CD4-positive, alpha-beta memory T cell (primary cell): Measurements from ENCODE around the gene MS4A2. TPM values are rescaled to one million over a fixed set of nuclear protein-coding genes. Genes with fewer than 3 reads are reported as not detected.
"Not testable (repeated sequence)": the region's sequence is repeated elsewhere in the genome, so short reads cannot be mapped to it uniquely, and the experiment has no call there.

Experiments
- CTCF ChIA-PET: fragments of 350-600 bp; sonication (Branson Sonifier 250); formaldehyde crosslinking; loops from one replicate; lab custom pipeline; 2021; ENCODE audit warnings: inconsistent platforms; ENCODE audit not compliant: partially characterized antibody; lab: Charles Lee
- POLR2A ChIA-PET: fragments of 350-600 bp; sonication (Branson Sonifier 250); formaldehyde crosslinking; loops from one replicate; lab custom pipeline; 2021; ENCODE audit not compliant: partially characterized antibody; lab: Charles Lee
- DNase-seq, 5 donors: peaks; one replicate each; pipeline versions ENCODE4 v3.0.0 to v3.0.0-alpha.2; 2020 to 2022; ENCODE audit warnings: mixed read lengths in 1 of 5
- H3K27ac ChIP-seq: one replicate; pipeline ENCODE4 v1.7.0; 2013; ENCODE audit warnings: low read depth, low read length
- H3K27me3 ChIP-seq: 2 replicates; pipeline ENCODE4 v1.7.0; 2013; ENCODE audit warnings: mild to moderate bottlenecking, low read length, moderate library complexity; ENCODE audit not compliant: insufficient read depth
- H3K36me3 ChIP-seq: 2 replicates; pipeline ENCODE4 v1.7.0; 2013; ENCODE audit warnings: mild to moderate bottlenecking, low read length, moderate library complexity; ENCODE audit not compliant: insufficient read depth
- H3K4me1 ChIP-seq: 2 replicates; pipeline ENCODE4 v1.7.0; 2013; ENCODE audit warnings: mild to moderate bottlenecking, low read length, moderate library complexity; ENCODE audit not compliant: insufficient read depth
- H3K4me3 ChIP-seq, 2 donors: one replicate each; pipeline ENCODE4 v1.7.0; 2013; ENCODE audit warnings: low read length in 2 of 2, mild to moderate bottlenecking in 1 of 2
- H3K9me3 ChIP-seq, 2 donors: one replicate each; pipeline ENCODE4 v1.7.0; 2013; ENCODE audit warnings: low read length in 2 of 2, control low read depth in 1 of 2; ENCODE audit not compliant: control insufficient read depth in 1 of 2
- H3K27ac Mint-ChIP-seq, 7 donors: one replicate each; pipeline ENCODE4 v1.8.0; 2020 to 2021; ENCODE audit warnings: mixed read lengths in 7 of 7, mild to moderate bottlenecking in 6 of 7, inconsistent platforms in 3 of 7, moderate library complexity in 3 of 7
- H3K27me3 Mint-ChIP-seq, 2 donors: one replicate each; pipeline ENCODE4 v1.8.0; 2020 to 2021; ENCODE audit warnings: mixed read lengths in 2 of 2
- H3K36me3 Mint-ChIP-seq, 2 donors: one replicate each; pipeline ENCODE4 v1.8.0; 2020 to 2021; ENCODE audit warnings: mixed read lengths in 2 of 2, inconsistent platforms in 1 of 2, mild to moderate bottlenecking in 1 of 2
- H3K4me1 Mint-ChIP-seq, 4 donors: one replicate each; pipeline ENCODE4 v1.8.0; 2020 to 2021; ENCODE audit warnings: mixed read lengths in 4 of 4, mild to moderate bottlenecking in 1 of 4
- H3K4me3 Mint-ChIP-seq, 8 donors: one replicate each; pipeline ENCODE4 v1.8.0; 2020 to 2021; ENCODE audit warnings: mixed read lengths in 8 of 8, mild to moderate bottlenecking in 7 of 8, moderate library complexity in 6 of 8, inconsistent platforms in 3 of 8
- H3K9me3 Mint-ChIP-seq, 8 donors: one replicate each; pipeline ENCODE4 v1.8.0; 2020 to 2021; ENCODE audit warnings: mixed read lengths in 8 of 8, mild to moderate bottlenecking in 5 of 8, inconsistent platforms in 3 of 8, moderate library complexity in 1 of 8
- intact Hi-C: fragments of 100-400 bp; cut with micrococcal nuclease; formaldehyde crosslinking; loops from one replicate; pipeline ENCODE4 v1.15.1; 2023
- polyA plus RNA-seq, 2 donors: library from polyadenylated mRNA; unstranded; fragments of 300-500 nt; fragmentation: Illumina TruSeq; gene quantifications; one replicate each; pipeline ENCODE4 v1.2.3, GENCODE V29; 2021
- total RNA-seq, 2 experiments: library from RNA; stranded (reverse); gene quantifications; one replicate each; pipeline ENCODE4 v1.2.3, GENCODE V29; 2021

Gene MS4A2
- total and polyA plus RNA-seq, 4 experiments from 2014 or later = not detected

GRCh38 chr11:60064111-60064510 lies 24.4 kb upstream of the MS4A2 start:
- Histone ChIP-seq H3K27ac (no peak overlapping the region), H3K4me3 (no peak overlapping the region), H3K36me3 (no peaks in the 10 kb centered on the region), H3K4me1 (no peaks in the 10 kb centered on the region), H3K27me3 (no peaks in the 10 kb centered on the region), H3K9me3 (no peaks in the 10 kb centered on the region)
- ChIA-PET POLR2A (no interaction called here), CTCF (no interaction called here)
- DNase-seq = no peak
- intact Hi-C loops = no loop called here
- Mint-ChIP-seq H3K36me3 (no peaks in the 10 kb centered on the region), H3K27me3 (peaks cover 3 to 5% of the 10 kb centered on the region in 2 donors), H3K4me1 (no peaks in the 10 kb centered on the region), H3K4me3 (no peak overlapping the region), H3K9me3 (peaks cover 0 to 3% (median 0%) of the 10 kb centered on the region in 8 donors), H3K27ac (no peak overlapping the region)

- H3K27ac ChIP-seq = no peak overlapping the region
- H3K4me3 ChIP-seq = no peak overlapping the region
- no peaks in the 10 kb centered on the region for H3K36me3 ChIP-seq
- ChIA-PET CTCF (no interaction called here), POLR2A (no interaction called here)
- no peak for DNase-seq
- Mint-ChIP-seq H3K27ac (no peak overlapping the region), H3K4me1 (no peaks in the 10 kb centered on the region), H3K36me3 (no peaks in the 10 kb centered on the region), H3K4me3 (no peak overlapping the region), H3K27me3 (peaks cover 2 to 6% of the 10 kb centered on the region in 2 donors), H3K9me3 (no peaks in the 10 kb centered on the region)
- no peaks in the 10 kb centered on the region for H3K27me3 ChIP-seq
- no peaks in the 10 kb centered on the region for H3K9me3 ChIP-seq
- intact Hi-C loops = no loop called here
- no peaks in the 10 kb centered on the region for H3K4me1 ChIP-seq
Observed at GRCh38 chr11:60065801-60066200, 22.7 kb upstream of the MS4A2 start.

- no peaks in the 10 kb centered on the region for H3K36me3 Mint-ChIP-seq
- H3K27ac Mint-ChIP-seq = no peak overlapping the region
- H3K4me3 ChIP-seq = no peak overlapping the region
- intact Hi-C loops = no loop called here
- POLR2A ChIA-PET = no interaction called here
- no peaks in the 10 kb centered on the region for H3K4me1 ChIP-seq
- DNase-seq = no peak
- CTCF ChIA-PET = no interaction called here
- peaks cover 0 to 7% of the 10 kb centered on the region in 2 donors for H3K27me3 Mint-ChIP-seq
- H3K27ac ChIP-seq = no peak overlapping the region
- H3K4me3 Mint-ChIP-seq = no peak overlapping the region
- H3K4me1 Mint-ChIP-seq = no peaks in the 10 kb centered on the region
- H3K9me3 ChIP-seq = no peaks in the 10 kb centered on the region
- H3K9me3 Mint-ChIP-seq = peaks cover 0 to 5% (median 1%) of the 10 kb centered on the region in 8 donors
- no peaks in the 10 kb centered on the region for H3K36me3 ChIP-seq
- H3K27me3 ChIP-seq = no peaks in the 10 kb centered on the region
Observed at GRCh38 chr11:60069450-60069849, 19.0 kb upstream of the MS4A2 start.

DNA sequence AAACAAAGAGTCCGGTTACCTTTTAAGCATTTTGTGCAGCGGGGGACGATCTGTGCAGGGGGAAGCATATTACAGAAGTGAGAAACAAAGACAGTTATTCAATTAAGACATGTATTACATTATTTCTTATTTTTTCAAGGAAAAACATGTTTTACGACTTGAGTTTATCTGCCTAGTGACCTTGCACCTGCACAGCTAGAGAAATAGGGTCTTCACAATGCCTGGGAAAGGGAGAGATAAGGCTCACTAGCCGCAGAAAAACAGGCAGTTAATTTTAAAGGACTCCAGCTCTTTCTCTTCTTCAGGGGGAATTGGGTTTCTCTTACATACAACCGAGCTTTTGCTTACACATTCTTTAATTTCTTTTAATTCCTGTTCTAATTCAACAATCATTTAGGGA lies 16.8 kb upstream of the MS4A2 start:
- H3K27me3 Mint-ChIP-seq, H3K36me3 Mint-ChIP-seq, H3K27ac ChIP-seq, H3K4me1 Mint-ChIP-seq, H3K27me3 ChIP-seq, H3K36me3 ChIP-seq, POLR2A ChIA-PET, H3K27ac Mint-ChIP-seq, H3K4me3 Mint-ChIP-seq, H3K4me3 ChIP-seq, intact Hi-C loops, DNase-seq, H3K9me3 ChIP-seq, CTCF ChIA-PET, H3K4me1 ChIP-seq, H3K9me3 Mint-ChIP-seq: not testable (repeated sequence)

DNA sequence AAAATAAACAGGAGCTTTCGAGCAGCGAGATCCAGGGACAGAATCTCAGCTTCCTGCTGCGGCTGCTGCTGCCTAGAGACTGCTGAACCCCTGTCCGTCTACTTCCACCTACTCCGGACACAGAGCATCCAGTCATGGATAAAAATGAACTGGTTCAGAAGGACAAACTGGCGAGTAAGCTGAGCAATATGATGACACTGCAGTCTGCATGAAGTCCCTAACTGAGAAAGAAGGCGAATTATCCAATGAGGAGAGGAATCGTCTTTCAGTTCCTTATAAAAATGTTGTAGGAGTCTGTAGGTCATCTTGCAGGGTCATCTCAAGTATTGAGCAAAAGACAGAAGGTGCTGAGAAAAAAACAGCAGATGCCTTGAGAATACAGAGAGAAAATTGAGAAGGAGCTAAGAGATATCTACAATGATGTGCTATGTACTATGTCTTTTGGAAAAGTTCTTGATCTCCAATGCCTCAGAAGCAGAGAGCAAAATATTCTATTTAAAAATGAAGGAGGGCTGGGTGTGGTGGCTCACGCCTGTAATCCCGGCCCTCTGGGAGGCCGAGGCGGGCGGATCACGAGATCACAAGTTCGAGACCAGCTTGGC lies 11.1 kb upstream of the MS4A2 start:
- intact Hi-C loops = no loop called here
- no peak overlapping the region for H3K4me3 Mint-ChIP-seq
- H3K27ac ChIP-seq = no peak overlapping the region
- H3K36me3 ChIP-seq = no peaks in the 10 kb centered on the region
- H3K27ac Mint-ChIP-seq = no peak overlapping the region
- H3K4me1 Mint-ChIP-seq = no peaks in the 10 kb centered on the region
- POLR2A ChIA-PET = no interaction called here
- H3K27me3 ChIP-seq = no peaks in the 10 kb centered on the region
- H3K9me3 ChIP-seq = no peaks in the 10 kb centered on the region
- H3K27me3 Mint-ChIP-seq = peaks cover 2 to 4% of the 10 kb centered on the region in 2 donors
- H3K36me3 Mint-ChIP-seq = no peaks in the 10 kb centered on the region
- H3K4me1 ChIP-seq = no peaks in the 10 kb centered on the region
- peaks cover 0 to 6% (median 4%) of the 10 kb centered on the region in 8 donors for H3K9me3 Mint-ChIP-seq
- no peak for DNase-seq
- CTCF ChIA-PET = no interaction called here
- no peak overlapping the region for H3K4me3 ChIP-seq

GRCh38 chr11:60077981-60078380 lies 10.5 kb upstream of the MS4A2 start:
- DNase-seq = no peak
- Histone ChIP-seq H3K9me3 (no peaks in the 10 kb centered on the region), H3K4me1 (no peaks in the 10 kb centered on the region), H3K27me3 (no peaks in the 10 kb centered on the region), H3K4me3 (no peak overlapping the region), H3K36me3 (no peaks in the 10 kb centered on the region), H3K27ac (no peak overlapping the region)
- no peak overlapping the region for H3K27ac Mint-ChIP-seq
- peaks cover 2 to 4% of the 10 kb centered on the region in 2 donors for H3K27me3 Mint-ChIP-seq
- H3K9me3 Mint-ChIP-seq = peaks cover 0 to 6% (median 4%) of the 10 kb centered on the region in 8 donors
- ChIA-PET POLR2A (no interaction called here), CTCF (no interaction called here)
- H3K4me1 Mint-ChIP-seq = no peaks in the 10 kb centered on the region
- H3K36me3 Mint-ChIP-seq = no peaks in the 10 kb centered on the region
- intact Hi-C loops = no loop called here
- no peak overlapping the region for H3K4me3 Mint-ChIP-seq

DNA sequence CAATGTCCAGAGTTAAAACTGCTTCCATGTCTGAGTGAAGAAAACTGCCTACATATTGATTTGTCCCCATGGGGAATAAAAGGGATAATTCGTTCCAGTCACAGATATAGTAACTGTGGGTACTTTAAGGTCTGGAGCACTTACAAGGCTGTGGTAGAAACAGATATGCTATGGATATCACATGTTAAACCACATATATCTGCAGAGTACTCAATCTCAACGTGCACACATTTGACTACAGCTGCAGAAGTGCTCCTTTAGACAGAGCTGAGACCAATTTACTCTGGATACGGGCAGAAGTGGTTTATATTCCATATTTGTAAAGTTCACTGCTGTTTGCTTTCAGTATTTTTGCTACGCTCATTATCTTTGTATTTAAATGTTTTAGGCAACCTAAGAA lies 9.7 kb upstream of the MS4A2 start:
- intact Hi-C loops = no loop called here
- no peak overlapping the region for H3K4me3 ChIP-seq
- no peak for DNase-seq
- Mint-ChIP-seq H3K4me1 (no peaks in the 10 kb centered on the region), H3K27me3 (peaks cover 2 to 4% of the 10 kb centered on the region in 2 donors), H3K27ac (no peak overlapping the region), H3K9me3 (peaks cover 0 to 6% (median 4%) of the 10 kb centered on the region in 8 donors), H3K36me3 (no peaks in the 10 kb centered on the region), H3K4me3 (no peak overlapping the region)
- H3K4me1 ChIP-seq = no peaks in the 10 kb centered on the region
- no peak overlapping the region for H3K27ac ChIP-seq
- H3K27me3 ChIP-seq = no peaks in the 10 kb centered on the region
- POLR2A ChIA-PET = no interaction called here
- no peaks in the 10 kb centered on the region for H3K9me3 ChIP-seq
- CTCF ChIA-PET = no interaction called here
- H3K36me3 ChIP-seq = no peaks in the 10 kb centered on the region

DNA sequence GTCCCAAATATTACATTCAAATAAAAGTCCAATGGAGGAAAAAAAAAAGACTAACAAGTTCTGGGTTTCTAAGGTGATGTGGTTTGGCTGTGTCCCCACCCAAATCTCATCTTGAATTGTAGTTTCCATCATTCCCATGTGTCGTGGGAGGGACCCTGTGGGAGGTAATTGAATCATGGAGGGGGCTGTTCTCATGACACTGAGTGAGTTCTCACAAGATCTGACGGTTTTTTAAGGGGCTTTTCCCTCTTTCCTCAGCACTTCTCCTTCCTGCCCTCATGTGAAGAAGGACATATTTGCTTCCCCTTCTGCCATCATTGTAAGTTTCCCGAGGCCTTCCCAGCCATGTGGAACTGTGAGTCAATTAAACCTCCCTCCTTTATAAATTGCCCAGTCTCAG lies 7.9 kb upstream of the MS4A2 start:
- no peak overlapping the region for H3K4me3 Mint-ChIP-seq
- no peak overlapping the region for H3K4me3 ChIP-seq
- DNase-seq = no peak
- H3K27me3 Mint-ChIP-seq = peaks cover 3 to 7% of the 10 kb centered on the region in 2 donors
- POLR2A ChIA-PET = no interaction called here
- CTCF ChIA-PET = no interaction called here
- H3K36me3 Mint-ChIP-seq = no peaks in the 10 kb centered on the region
- no peaks in the 10 kb centered on the region for H3K4me1 Mint-ChIP-seq
- peaks cover 0 to 6% (median 3%) of the 10 kb centered on the region in 8 donors for H3K9me3 Mint-ChIP-seq
- no peaks in the 10 kb centered on the region for H3K27me3 ChIP-seq
- H3K27ac ChIP-seq = no peak overlapping the region
- H3K27ac Mint-ChIP-seq = no peak overlapping the region
- no peaks in the 10 kb centered on the region for H3K4me1 ChIP-seq
- H3K9me3 ChIP-seq = no peaks in the 10 kb centered on the region
- intact Hi-C loops = no loop called here
- H3K36me3 ChIP-seq = no peaks in the 10 kb centered on the region
